Uterus (tissue), 2 donors: Measurements from ENCODE around the gene GAA.

Source experiments
- POLR2A ChIP-seq, 2 donors: fragments of 450-650 bp; IDR thresholded peaks; one replicate each; pipeline ENCODE4 v1.6.1; 2016; ENCODE audit warnings: antibody characterized with exemption in 2 of 2, mild to moderate bottlenecking in 1 of 2, moderate library complexity in 1 of 2
- TF ChIP-seq, protein P1 (sequence below), 4 experiments: fragments of 200-600 bp in 2 of 4; fragments of 450-650 bp in 2 of 4; sonication (generic) in 2 of 4; IDR thresholded peaks; one replicate each; pipeline ENCODE4 v1.5.1; 2016 to 2019; ENCODE audit warnings: antibody characterized with exemption in 4 of 4, mild to moderate bottlenecking in 2 of 4, moderate library complexity in 1 of 4

DNA sequence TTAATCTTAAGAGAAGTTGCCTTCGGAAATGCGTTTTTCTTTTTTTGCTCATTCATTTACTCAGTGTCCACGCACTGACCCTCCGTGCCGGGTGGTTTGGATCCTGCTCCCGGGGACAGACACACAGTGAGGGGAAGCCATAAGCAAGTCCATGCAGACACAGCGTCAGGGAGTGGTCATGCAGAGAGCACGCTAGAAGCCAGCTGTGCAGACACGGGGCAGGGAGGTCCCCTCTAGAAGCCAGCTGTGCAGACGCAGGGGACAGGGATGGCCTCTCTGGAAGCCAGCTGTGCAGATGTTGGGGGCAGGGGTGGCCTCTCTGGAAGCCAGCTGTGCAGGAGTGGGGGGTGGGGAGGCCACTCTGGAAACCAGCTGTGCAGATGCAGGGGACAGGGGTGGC, 4.8 kb downstream of the GAA start:
- TF ChIP-seq, protein P1, sequence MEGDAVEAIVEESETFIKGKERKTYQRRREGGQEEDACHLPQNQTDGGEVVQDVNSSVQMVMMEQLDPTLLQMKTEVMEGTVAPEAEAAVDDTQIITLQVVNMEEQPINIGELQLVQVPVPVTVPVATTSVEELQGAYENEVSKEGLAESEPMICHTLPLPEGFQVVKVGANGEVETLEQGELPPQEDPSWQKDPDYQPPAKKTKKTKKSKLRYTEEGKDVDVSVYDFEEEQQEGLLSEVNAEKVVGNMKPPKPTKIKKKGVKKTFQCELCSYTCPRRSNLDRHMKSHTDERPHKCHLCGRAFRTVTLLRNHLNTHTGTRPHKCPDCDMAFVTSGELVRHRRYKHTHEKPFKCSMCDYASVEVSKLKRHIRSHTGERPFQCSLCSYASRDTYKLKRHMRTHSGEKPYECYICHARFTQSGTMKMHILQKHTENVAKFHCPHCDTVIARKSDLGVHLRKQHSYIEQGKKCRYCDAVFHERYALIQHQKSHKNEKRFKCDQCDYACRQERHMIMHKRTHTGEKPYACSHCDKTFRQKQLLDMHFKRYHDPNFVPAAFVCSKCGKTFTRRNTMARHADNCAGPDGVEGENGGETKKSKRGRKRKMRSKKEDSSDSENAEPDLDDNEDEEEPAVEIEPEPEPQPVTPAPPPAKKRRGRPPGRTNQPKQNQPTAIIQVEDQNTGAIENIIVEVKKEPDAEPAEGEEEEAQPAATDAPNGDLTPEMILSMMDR (IDR thresholded peaks at IDR 0.05) = no peak
- TF ChIP-seq POLR2A (IDR thresholded peaks at IDR 0.05) = no peak
